HL-60 (cell line): ENCODE data around the gene PARN.

Experiments
- DNase-seq, 2 experiments: peaks; one replicate each; pipeline ENCODE4 v3.0.0-alpha.2; 2010 to 2020; ENCODE audit warnings: low read depth in 1 of 2, low spot score in 1 of 2
- H3K27ac ChIP-seq: fragments of 250-450 bp; sonication (Bioruptor Pico); replicated peaks from 2 replicates; pipeline ENCODE4 v1.5.1; 2020; ENCODE audit warnings: mild to moderate bottlenecking, moderate library complexity
- H3K27me3 ChIP-seq: fragments of 250-450 bp; sonication (Bioruptor Pico); 2 replicates; pipeline ENCODE4 v1.5.1; 2021; ENCODE audit warnings: mild to moderate bottlenecking, moderate library complexity; ENCODE audit not compliant: insufficient read depth, poor library complexity, severe bottlenecking
- H3K4me3 ChIP-seq: replicated peaks from 2 replicates; pipeline ENCODE4 v1.5.1; 2011; ENCODE audit warnings: mild to moderate bottlenecking, control low read depth, low read length; ENCODE audit not compliant: insufficient read depth
- CTCF ChIP-seq: IDR thresholded peaks from one replicate; pipeline ENCODE4 v1.5.1; 2011; ENCODE audit warnings: low read length, control low read depth, inconsistent platforms; ENCODE audit not compliant: insufficient read depth
- GABPA ChIP-seq: IDR thresholded peaks from 2 replicates; pipeline ENCODE4 v1.6.1; 2012; ENCODE audit warnings: low read depth
- POLR2AphosphoS5 ChIP-seq: IDR thresholded peaks from 2 replicates; pipeline ENCODE4 v1.6.1; 2012; ENCODE audit warnings: low read depth
- SPI1 ChIP-seq: IDR thresholded peaks from 2 replicates; pipeline ENCODE4 v1.6.1; 2012; ENCODE audit warnings: low read depth, mild to moderate bottlenecking, borderline replicate concordance
- TF ChIP-seq, protein P1 (sequence below): IDR thresholded peaks from 2 replicates; pipeline ENCODE4 v1.6.1; 2012; ENCODE audit warnings: low read depth; ENCODE audit not compliant: insufficient replicate concordance

Gene PARN

DNA sequence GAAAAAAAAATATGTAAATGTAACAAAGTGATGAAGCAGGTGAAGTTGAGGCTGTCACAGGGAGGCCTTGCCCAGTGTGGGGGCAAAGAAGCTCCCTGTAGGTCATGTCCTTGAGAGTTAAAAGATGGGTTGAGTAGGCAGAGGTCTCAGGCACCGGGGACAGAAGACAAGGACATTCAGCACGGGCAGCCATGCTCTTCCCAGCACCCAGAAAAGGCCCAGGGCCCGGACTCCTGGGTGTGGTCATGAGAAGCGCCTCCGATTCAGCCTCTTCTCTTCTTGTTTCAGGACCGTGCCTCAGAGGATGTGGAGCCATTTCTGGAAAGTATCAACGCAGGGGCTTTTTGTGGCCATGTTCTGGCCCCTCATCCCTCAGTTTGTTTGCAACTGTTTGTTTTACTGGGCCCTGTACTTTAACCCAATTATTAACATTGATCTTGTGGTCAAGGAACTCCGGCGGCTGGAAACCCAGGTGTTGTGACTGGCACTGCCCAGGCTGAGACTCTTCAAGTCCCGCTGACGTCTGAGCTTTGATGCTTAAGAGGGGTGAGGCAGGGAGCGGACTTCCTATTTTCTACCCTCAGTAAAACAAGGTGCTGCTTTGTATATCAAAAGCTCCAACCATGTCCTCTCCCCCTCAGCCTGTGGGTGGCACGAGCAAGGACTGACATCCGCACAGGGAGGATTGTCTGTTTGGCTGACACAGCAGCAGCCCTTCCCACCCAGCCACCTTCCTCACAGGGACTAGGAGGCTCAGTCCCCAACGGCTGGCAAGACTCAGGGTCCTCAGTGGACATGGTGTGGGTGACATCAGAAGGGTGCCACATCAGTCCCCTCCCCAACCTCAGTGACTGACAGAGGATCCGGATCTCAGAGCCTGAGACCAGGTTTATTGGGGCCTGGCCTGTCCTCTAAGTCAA lies 37.5 kb upstream of the PARN start:
- H3K4me3 ChIP-seq = no peak overlapping the region
- H3K27ac ChIP-seq = no peak overlapping the region
- TF ChIP-seq, protein P1, sequence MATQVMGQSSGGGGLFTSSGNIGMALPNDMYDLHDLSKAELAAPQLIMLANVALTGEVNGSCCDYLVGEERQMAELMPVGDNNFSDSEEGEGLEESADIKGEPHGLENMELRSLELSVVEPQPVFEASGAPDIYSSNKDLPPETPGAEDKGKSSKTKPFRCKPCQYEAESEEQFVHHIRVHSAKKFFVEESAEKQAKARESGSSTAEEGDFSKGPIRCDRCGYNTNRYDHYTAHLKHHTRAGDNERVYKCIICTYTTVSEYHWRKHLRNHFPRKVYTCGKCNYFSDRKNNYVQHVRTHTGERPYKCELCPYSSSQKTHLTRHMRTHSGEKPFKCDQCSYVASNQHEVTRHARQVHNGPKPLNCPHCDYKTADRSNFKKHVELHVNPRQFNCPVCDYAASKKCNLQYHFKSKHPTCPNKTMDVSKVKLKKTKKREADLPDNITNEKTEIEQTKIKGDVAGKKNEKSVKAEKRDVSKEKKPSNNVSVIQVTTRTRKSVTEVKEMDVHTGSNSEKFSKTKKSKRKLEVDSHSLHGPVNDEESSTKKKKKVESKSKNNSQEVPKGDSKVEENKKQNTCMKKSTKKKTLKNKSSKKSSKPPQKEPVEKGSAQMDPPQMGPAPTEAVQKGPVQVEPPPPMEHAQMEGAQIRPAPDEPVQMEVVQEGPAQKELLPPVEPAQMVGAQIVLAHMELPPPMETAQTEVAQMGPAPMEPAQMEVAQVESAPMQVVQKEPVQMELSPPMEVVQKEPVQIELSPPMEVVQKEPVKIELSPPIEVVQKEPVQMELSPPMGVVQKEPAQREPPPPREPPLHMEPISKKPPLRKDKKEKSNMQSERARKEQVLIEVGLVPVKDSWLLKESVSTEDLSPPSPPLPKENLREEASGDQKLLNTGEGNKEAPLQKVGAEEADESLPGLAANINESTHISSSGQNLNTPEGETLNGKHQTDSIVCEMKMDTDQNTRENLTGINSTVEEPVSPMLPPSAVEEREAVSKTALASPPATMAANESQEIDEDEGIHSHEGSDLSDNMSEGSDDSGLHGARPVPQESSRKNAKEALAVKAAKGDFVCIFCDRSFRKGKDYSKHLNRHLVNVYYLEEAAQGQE = no peak
- TF ChIP-seq SPI1 = no peak
- no peak for TF ChIP-seq POLR2AphosphoS5
- TF ChIP-seq CTCF = no peak
- no peak for TF ChIP-seq GABPA
- no peaks in the 10 kb centered on the region for H3K27me3 ChIP-seq
- no peak for DNase-seq

GRCh38 chr16:14658063-14658462 lies 28.0 kb upstream of the PARN start:
- TF ChIP-seq, protein P1 = no peak
- no peak for TF ChIP-seq GABPA
- TF ChIP-seq POLR2AphosphoS5 = no peak
- no peak for TF ChIP-seq SPI1
- no peak for TF ChIP-seq CTCF
- Histone ChIP-seq H3K27me3 (no peaks in the 10 kb centered on the region), H3K27ac (no peak overlapping the region), H3K4me3 (no peak overlapping the region)
- no peak for DNase-seq

- DNase-seq = no peak
- TF ChIP-seq POLR2AphosphoS5 = no peak
- TF ChIP-seq CTCF = no peak
- TF ChIP-seq GABPA = no peak
- TF ChIP-seq SPI1 = no peak
- TF ChIP-seq, protein P1 = no peak
- H3K27me3 ChIP-seq = no peaks in the 10 kb centered on the region
- H3K27ac ChIP-seq = no peak overlapping the region
- no peak overlapping the region for H3K4me3 ChIP-seq
Measured at GRCh38 chr16:14652726-14653125, 22.7 kb upstream of the PARN start.
